ENCODE results near the gene INVS. TPM values are rescaled to one million over a fixed set of nuclear protein-coding genes. Genes with fewer than 3 reads are reported as not detected.

INVS gene
- total RNA-seq, 2 experiments from 2014 or later, result 18.0 to 20.4 TPM

- intact Hi-C loops (cut with micrococcal nuclease), result no loop called here
- H3K27me3 Mint-ChIP-seq, result no peaks in the 10 kb centered on the region
- CTCF ChIA-PET, result interaction anchor here (1.0 kb wide), 1 partner anchor 12 kb away, joined by 3 read pairs; no protein-coding TSS in a partner anchor
These were observed 187.2 kb downstream of the INVS start for GRCh38 chr9:100286257-100286656.

DNA sequence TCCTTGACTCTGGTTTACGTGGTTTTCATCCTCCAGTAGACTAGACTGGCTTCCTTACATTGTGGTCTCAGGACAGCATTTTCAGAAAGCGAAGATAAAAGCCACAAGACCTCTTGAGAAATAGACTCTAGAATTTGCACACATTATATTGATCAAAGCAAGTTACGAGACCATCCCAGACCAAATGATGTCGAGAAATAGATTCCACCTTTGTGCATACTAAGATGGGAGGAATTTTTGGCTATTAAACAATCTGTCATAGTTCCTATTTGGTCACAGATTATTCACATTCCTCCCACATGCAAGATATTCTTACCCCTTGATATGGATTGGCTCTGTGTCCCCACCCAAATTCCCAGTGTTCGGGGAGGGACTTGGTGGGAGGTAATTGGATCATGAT is 188.1 kb downstream of the INVS start:
- H3K36me3 Mint-ChIP-seq (ENCODE audit: low read depth), result peaks cover 80% of the 10 kb centered on the region
- no peak for TF ChIP-seq CTCF (IDR thresholded peaks at IDR 0.05)
- no peaks in the 10 kb centered on the region for H3K27me3 Mint-ChIP-seq
- H3K9me3 Mint-ChIP-seq, result peaks cover 23% of the 10 kb centered on the region
- H3K4me3 Mint-ChIP-seq, result no peak overlapping the region
- DNase-seq, result no peak
- intact Hi-C loops (cut with micrococcal nuclease), result no loop called here
- no peaks in the 10 kb centered on the region for H3K4me1 Mint-ChIP-seq (ENCODE audit: low read depth)
- ATAC-seq, result no peak
- POLR2A ChIA-PET, result no interaction called here
- CTCF ChIA-PET, result no interaction called here
- H3K27ac Mint-ChIP-seq, result no peak overlapping the region

More at GRCh38 chr9:100286257-100286656, 187.2 kb downstream of the INVS start:
- Mint-ChIP-seq H3K4me1 (ENCODE audit: low read depth) (no peaks in the 10 kb centered on the region), H3K4me3 (no peak overlapping the region), H3K9me3 (peaks cover 23% of the 10 kb centered on the region), H3K27ac (no peak overlapping the region), H3K36me3 (ENCODE audit: low read depth) (peaks cover 74% of the 10 kb centered on the region)
- no peak for TF ChIP-seq CTCF (IDR thresholded peaks at IDR 0.05)
- no peak for DNase-seq
- POLR2A ChIA-PET, result interaction anchor here (0.7 kb wide), 1 partner anchor 68 kb away, joined by 3 read pairs; no protein-coding TSS in a partner anchor
- ATAC-seq, result no peak

DNA sequence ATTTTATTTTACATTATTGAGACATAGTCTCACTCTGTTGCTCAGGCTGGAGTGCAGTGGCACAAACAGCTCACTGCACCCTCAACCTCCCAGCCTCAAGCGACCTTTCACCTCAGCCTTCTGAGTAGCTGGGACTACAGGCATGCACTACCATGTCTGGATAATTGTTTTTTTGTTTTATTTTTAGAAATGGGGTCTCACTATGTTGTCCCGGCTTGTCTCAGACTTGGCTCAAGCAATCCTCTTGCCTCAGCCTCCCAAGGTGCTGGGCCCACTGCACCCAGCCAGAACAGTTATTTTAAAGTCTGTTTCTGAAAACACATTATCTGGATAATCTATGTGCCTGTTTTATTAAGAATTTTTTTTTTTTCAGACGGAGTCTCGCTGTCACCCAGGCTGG is 191.7 kb downstream of the INVS start:
- Mint-ChIP-seq H3K36me3 (ENCODE audit: low read depth) (peaks cover 69% of the 10 kb centered on the region), H3K27ac (no peak overlapping the region), H3K9me3 (peaks cover 11% of the 10 kb centered on the region), H3K4me1 (ENCODE audit: low read depth) (peaks cover 2% of the 10 kb centered on the region), H3K27me3 (no peaks in the 10 kb centered on the region), H3K4me3 (no peak overlapping the region)
- no peak for DNase-seq
- ATAC-seq, result no peak
- intact Hi-C loops (cut with micrococcal nuclease), result no loop called here
- ChIA-PET POLR2A (no interaction called here), CTCF (interaction anchor here (1.6 kb wide), 1 partner anchor 14 kb away, joined by 3 read pairs; no protein-coding TSS in a partner anchor)
- no peak for TF ChIP-seq CTCF (IDR thresholded peaks at IDR 0.05)

DNA sequence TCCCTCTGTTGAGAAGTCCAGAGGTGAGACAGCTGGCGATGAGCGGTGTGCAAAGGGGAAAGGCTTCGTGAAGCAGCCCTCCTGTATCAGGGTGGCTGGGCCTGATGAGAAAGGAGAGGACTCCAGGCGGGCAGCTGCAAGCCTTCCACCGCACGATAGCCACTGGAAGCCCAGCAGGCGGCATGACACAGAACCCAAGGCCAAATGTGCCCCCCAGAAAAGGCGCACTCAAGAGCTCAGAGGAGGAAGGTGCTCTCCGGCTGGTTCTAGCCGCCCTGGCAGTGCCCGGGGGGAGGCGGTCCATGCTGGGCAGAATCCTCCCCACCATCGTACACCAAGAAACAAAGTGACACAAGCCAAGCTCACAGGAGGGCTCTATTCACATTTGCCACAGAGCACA is 193.4 kb downstream of the INVS start:
- Mint-ChIP-seq H3K27ac (no peak overlapping the region), H3K4me3 (no peak overlapping the region), H3K36me3 (ENCODE audit: low read depth) (peaks cover 58% of the 10 kb centered on the region), H3K27me3 (no peaks in the 10 kb centered on the region), H3K4me1 (ENCODE audit: low read depth) (peaks cover 2% of the 10 kb centered on the region), H3K9me3 (peaks cover 8% of the 10 kb centered on the region)
- no peak for TF ChIP-seq CTCF (IDR thresholded peaks at IDR 0.05)
- CTCF ChIA-PET, result no interaction called here
- POLR2A ChIA-PET, result no interaction called here
- ATAC-seq (no peak), DNase-seq (no peak)
- intact Hi-C loops (cut with micrococcal nuclease), result no loop called here

- POLR2A ChIA-PET, result interaction anchor here (0.7 kb wide), 1 partner anchor 12 kb away, joined by 3 read pairs; no protein-coding TSS in a partner anchor
- intact Hi-C loops (cut with micrococcal nuclease), result no loop called here
- H3K9me3 Mint-ChIP-seq, result no peaks in the 10 kb centered on the region
These were observed 195.3 kb downstream of the INVS start for GRCh38 chr9:100294341-100294740.

More at GRCh38 chr9:100294341-100294740, 195.3 kb downstream of the INVS start:
- H3K4me3 Mint-ChIP-seq, result no peak overlapping the region
- peaks cover 2% of the 10 kb centered on the region for H3K4me1 Mint-ChIP-seq (ENCODE audit: low read depth)
- TF ChIP-seq CTCF (IDR thresholded peaks at IDR 0.05), result no peak
- no peak for ATAC-seq
- no peaks in the 10 kb centered on the region for H3K27me3 Mint-ChIP-seq
- no peak overlapping the region for H3K27ac Mint-ChIP-seq
- peaks cover 46% of the 10 kb centered on the region for H3K36me3 Mint-ChIP-seq (ENCODE audit: low read depth)
- no peak for DNase-seq
- CTCF ChIA-PET, result no interaction called here

Measured in activated CD8-positive, alpha-beta T cell treated with anti-CD3 and anti-CD28 coated beads for 36 hours (primary cell).